HepG2 (cell line): ENCODE data around the gene CELSR3. TPM values are rescaled to one million over a fixed set of nuclear protein-coding genes. Genes with fewer than 3 reads are reported as not detected.
A peak's percentile ranks its signal among the peaks of the same experiment; 100 is the strongest.

Experiments
- CHD4 ChIP-seq: fragments of 200-600 bp; sonication (generic); IDR thresholded peaks from 2 replicates; pipeline ENCODE4 v1.7.0; 2017; ENCODE audit warnings: mild to moderate bottlenecking, low read length, borderline replicate concordance
- GTF2F1 ChIP-seq: fragments of 150-350 bp; IDR thresholded peaks from 2 replicates; pipeline ENCODE4 v1.6.1; 2014; ENCODE audit warnings: low read length
- HNF4G ChIP-seq, 2 experiments: sonication (generic) in 1 of 2; formaldehyde crosslinking in 1 of 2; IDR thresholded peaks; 2 replicates each; pipeline versions ENCODE4 v1.4.0 to v1.6.1; 2011 to 2020; ENCODE audit warnings: borderline replicate concordance in 2 of 2, low read depth in 2 of 2, mild to moderate bottlenecking in 2 of 2, low read length in 1 of 2, missing genetic modification reagents in 1 of 2, moderate library complexity in 1 of 2
- KMT2A ChIP-seq: sonication (generic); formaldehyde crosslinking; IDR thresholded peaks from 2 replicates; pipeline ENCODE4 v1.4.0; 2020; ENCODE audit warnings: missing genetic modification reagents
- NR2C2 ChIP-seq: sonication (generic); formaldehyde crosslinking; IDR thresholded peaks from 2 replicates; pipeline ENCODE4 v1.4.0; 2020; ENCODE audit warnings: missing genetic modification reagents, mild to moderate bottlenecking, moderate library complexity, borderline replicate concordance
- PATZ1 ChIP-seq: sonication (generic); formaldehyde crosslinking; IDR thresholded peaks from 2 replicates; pipeline ENCODE4 v1.4.0; 2020; ENCODE audit warnings: missing genetic modification reagents
- PCBP2 ChIP-seq: fragments of 200-400 bp; formaldehyde crosslinking; optimal IDR thresholded peaks from 2 replicates; pipeline ENCODE3; 2018; ENCODE audit warnings: low read length, low read depth; ENCODE audit not compliant: poor library complexity, severe bottlenecking
- RBAK ChIP-seq: sonication (generic); formaldehyde crosslinking; IDR thresholded peaks from 2 replicates; pipeline ENCODE4 v1.5.1; 2020; ENCODE audit warnings: mild to moderate bottlenecking, missing genetic modification reagents
- RCOR2 ChIP-seq: IDR thresholded peaks from 2 replicates; pipeline ENCODE4 v1.6.1; 2016; ENCODE audit warnings: missing biosample characterization, missing genetic modification reagents
- RNF219 ChIP-seq: sonication (generic); formaldehyde crosslinking; IDR thresholded peaks from 2 replicates; pipeline ENCODE4 v1.5.0; 2020; ENCODE audit warnings: mild to moderate bottlenecking, missing genetic modification reagents
- SRF ChIP-seq: IDR thresholded peaks from 2 replicates; pipeline ENCODE4 v1.6.1; 2011; ENCODE audit warnings: mild to moderate bottlenecking, low read depth, low read length, moderate library complexity
- TCF7 ChIP-seq: sonication (generic); IDR thresholded peaks from 2 replicates; pipeline ENCODE4 v1.6.1; 2016; ENCODE audit warnings: antibody characterized with exemption, low read depth
- THAP9 ChIP-seq: sonication (generic); formaldehyde crosslinking; IDR thresholded peaks from 2 replicates; pipeline ENCODE4; 2020; ENCODE audit warnings: missing genetic modification reagents, mild to moderate bottlenecking, borderline replicate concordance
- ZNF629 ChIP-seq: sonication (generic); formaldehyde crosslinking; conservative IDR thresholded peaks from 2 replicates; pipeline ENCODE4 v1.5.0; 2020; ENCODE audit warnings: missing genetic modification reagents
- polyA plus RNA-seq, 8 experiments: library from polyadenylated mRNA; depleted of rRNA in 3 of 8; stranded (reverse) in 7 of 8; unstranded in 1 of 8; fragments of >200 nt; fragmentation: Illumina TruSeq in 4 of 8; extraction: Trizol in 4 of 8; gene quantifications; 2 replicates each; pipeline versions ENCODE4 v1.2.1 to v1.2.3, GENCODE V29; 2011 to 2016; ENCODE audit warnings: low read depth in 4 of 8, missing spikeins in 1 of 8, mixed read lengths in 1 of 8; ENCODE audit not compliant: insufficient read depth in 1 of 8
- total RNA-seq, 5 experiments: library from RNA; depleted of rRNA; stranded (reverse); fragments of >200 nt; fragmentation: Illumina TruSeq; extraction: Trizol; gene quantifications; 2 replicates each; pipeline ENCODE4 v1.2.3, GENCODE V29; 2016; ENCODE audit warnings: low read depth in 1 of 5
- TF ChIP-seq, protein P1 (sequence below), 2 experiments: IDR thresholded peaks; 2 replicates each; pipeline ENCODE4 v1.6.1; 2011 to 2012; ENCODE audit warnings: low read length in 2 of 2, borderline replicate concordance in 1 of 2, low read depth in 1 of 2, mild to moderate bottlenecking in 1 of 2, moderate library complexity in 1 of 2

The CELSR3 gene
- total and polyA plus RNA-seq, 2 of the 13 experiments (the other 11 are each of a cell fraction or from before 2014, with no cell fraction given): 5.4 to 6.7 TPM

DNA sequence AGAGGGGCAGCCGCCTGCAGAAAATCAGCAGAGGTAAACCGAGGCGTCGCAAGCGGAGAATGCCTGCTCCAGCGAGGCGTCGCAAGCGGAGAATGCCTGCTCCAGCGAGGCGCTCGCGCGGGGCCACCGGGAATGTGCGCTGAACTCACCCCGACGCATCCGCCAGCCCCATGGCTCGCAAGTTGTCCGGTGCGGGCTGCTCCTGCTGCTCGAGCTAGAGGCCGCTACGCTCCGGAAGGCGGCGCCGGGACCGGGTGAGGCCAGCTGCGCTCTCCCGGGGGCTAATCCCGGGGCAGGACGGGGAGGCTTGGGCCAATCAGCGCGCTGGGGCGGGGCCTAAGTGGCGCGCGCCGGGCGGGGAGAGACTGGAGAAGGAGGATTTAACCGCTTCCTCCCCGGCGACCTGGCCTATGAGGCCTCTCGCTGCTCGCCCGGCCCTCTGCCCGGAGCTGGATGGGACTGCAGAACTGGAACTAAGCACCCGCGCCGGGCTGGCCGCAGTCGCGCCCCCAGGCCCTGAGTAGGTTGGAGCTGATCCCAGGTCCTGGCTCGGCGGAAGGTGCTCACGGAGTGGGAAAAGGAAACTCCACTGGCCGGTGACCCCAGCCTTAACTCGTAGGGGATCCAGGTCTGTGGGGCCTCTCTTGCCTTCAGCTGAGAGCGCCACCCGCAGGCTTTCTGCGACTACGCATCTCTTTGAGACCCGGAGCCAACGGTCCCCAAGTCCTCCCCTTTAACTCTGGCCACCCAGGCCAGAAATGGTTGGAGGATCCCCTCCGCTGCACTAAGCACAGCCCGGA is 27.3 kb downstream of the CELSR3 start, which contains the start of gene SLC26A6 (continued):
- TF ChIP-seq THAP9 (CRISPR knock-in tag): peak; percentile 74; the same call in 1 of the 2 replicates
- TF ChIP-seq TCF7: no peak
- TF ChIP-seq ZNF629 (CRISPR knock-in tag): no peak
- TF ChIP-seq KMT2A: peak; percentile 73; the same call in 1 of the 2 replicates
- TF ChIP-seq RBAK (CRISPR knock-in tag): 0 out of 2 replicates have a peak, but pooled peaks have one; percentile 41
- no peak for TF ChIP-seq NR2C2
- no peak for TF ChIP-seq SRF
- TF ChIP-seq, protein P1, sequence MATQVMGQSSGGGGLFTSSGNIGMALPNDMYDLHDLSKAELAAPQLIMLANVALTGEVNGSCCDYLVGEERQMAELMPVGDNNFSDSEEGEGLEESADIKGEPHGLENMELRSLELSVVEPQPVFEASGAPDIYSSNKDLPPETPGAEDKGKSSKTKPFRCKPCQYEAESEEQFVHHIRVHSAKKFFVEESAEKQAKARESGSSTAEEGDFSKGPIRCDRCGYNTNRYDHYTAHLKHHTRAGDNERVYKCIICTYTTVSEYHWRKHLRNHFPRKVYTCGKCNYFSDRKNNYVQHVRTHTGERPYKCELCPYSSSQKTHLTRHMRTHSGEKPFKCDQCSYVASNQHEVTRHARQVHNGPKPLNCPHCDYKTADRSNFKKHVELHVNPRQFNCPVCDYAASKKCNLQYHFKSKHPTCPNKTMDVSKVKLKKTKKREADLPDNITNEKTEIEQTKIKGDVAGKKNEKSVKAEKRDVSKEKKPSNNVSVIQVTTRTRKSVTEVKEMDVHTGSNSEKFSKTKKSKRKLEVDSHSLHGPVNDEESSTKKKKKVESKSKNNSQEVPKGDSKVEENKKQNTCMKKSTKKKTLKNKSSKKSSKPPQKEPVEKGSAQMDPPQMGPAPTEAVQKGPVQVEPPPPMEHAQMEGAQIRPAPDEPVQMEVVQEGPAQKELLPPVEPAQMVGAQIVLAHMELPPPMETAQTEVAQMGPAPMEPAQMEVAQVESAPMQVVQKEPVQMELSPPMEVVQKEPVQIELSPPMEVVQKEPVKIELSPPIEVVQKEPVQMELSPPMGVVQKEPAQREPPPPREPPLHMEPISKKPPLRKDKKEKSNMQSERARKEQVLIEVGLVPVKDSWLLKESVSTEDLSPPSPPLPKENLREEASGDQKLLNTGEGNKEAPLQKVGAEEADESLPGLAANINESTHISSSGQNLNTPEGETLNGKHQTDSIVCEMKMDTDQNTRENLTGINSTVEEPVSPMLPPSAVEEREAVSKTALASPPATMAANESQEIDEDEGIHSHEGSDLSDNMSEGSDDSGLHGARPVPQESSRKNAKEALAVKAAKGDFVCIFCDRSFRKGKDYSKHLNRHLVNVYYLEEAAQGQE (IDR thresholded peaks at IDR 0.05; ENCODE audit: borderline replicate concordance in 1 of 2, low read depth in 1 of 2, low read length in 2 of 2): no peak; a peak in 1 of 4 replicates
- no peak for TF ChIP-seq HNF4G (IDR thresholded peaks at IDR 0.05; ENCODE audit: borderline replicate concordance, low read depth, low read length)
- peak; percentile 18; the same call in 1 of the 2 replicates for TF ChIP-seq HNF4G (CRISPR knock-in tag; IDR thresholded peaks at IDR 0.05; ENCODE audit: borderline replicate concordance, low read depth)
- no peak for TF ChIP-seq CHD4
- no peak for TF ChIP-seq RNF219 (CRISPR knock-in tag)
- peak; percentile 24; the same call in 1 of the 2 replicates for TF ChIP-seq RCOR2 (CRISPR knock-in tag)
- TF ChIP-seq PATZ1 (CRISPR knock-in tag): 0 out of 2 replicates have a peak, but pooled peaks have one; percentile 56
- TF ChIP-seq PCBP2: no peak
- TF ChIP-seq GTF2F1: no peak
